ENCODE data around the gene SLC5A6.
A peak's percentile ranks its signal among the peaks of the same experiment; 100 is the strongest.
"Not testable (repeated sequence)": the region's sequence is repeated elsewhere in the genome, so short reads cannot be mapped to it uniquely, and the experiment has no call there.

SLC5A6 gene

GRCh38 chr2:27203741-27204140 lies 8.3 kb downstream of the SLC5A6 start:
- DNase-seq = no peak

DNA sequence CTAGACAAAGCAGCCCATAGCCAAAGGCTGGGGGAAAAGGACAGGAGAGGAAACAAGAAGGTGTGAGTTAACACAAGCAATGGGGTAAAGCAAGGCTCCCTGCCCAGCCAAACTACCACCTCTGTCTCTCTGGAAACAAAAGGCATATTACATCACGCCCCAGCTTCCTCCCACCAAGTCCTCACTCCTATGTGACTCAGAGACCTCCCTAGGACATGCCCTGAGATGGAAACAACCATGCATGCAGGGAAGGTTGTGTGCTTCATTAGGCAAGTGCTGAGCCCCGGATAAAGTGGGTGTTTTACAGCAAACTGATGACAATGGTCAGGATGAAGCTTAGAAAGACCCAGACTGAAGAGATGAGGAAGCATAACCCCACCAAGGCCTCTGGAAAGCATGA lies 9.2 kb downstream of the SLC5A6 start:
- DNase-seq = peak; percentile 84 to 86 (median 84)

- no peak for DNase-seq
These were observed 10.4 kb downstream of the SLC5A6 start for GRCh38 chr2:27201675-27202074.

- DNase-seq = no peak
These were observed 12.8 kb downstream of the SLC5A6 start for GRCh38 chr2:27199241-27199640.

DNA sequence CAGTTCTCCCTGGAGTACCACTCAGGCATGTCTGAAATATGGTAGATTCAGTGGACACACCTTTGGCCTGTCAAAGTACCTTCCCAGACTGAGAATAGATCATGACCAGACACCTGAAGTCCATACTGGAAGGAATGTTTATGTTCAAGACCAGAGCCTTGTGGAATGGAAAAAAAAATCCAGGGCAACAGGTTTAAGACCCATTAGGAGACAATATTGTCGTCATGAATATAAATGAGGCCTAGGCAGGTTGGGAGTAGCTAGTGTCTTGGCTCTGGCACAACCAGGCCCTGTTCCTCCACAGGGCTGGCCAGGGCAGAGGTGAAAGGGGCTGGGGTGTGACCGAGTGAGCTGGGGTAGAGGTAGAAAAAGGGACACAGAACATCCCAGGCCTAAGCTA lies 13.4 kb downstream of the SLC5A6 start:
- no peak for DNase-seq

DNA sequence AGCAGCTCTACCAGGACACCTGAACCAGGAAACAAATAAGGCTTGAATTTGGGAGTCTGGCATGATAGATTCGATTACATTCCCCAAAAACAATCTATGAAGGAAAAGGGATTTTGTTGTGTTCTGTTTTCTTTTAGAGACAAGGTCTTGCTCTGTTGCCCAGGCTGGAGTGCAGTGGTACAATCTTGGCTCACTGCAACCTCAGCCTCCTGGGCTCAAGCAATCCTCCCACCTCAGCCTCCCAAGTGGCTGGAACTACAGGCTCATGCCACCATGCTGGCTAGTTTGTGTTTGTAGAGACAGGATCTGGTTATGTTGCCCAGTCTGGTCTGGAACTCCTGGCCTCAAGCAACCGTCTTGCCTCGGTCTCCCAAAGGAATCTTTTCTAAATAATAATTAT lies 14.0 kb downstream of the SLC5A6 start:
- not testable (repeated sequence) for DNase-seq

DNA sequence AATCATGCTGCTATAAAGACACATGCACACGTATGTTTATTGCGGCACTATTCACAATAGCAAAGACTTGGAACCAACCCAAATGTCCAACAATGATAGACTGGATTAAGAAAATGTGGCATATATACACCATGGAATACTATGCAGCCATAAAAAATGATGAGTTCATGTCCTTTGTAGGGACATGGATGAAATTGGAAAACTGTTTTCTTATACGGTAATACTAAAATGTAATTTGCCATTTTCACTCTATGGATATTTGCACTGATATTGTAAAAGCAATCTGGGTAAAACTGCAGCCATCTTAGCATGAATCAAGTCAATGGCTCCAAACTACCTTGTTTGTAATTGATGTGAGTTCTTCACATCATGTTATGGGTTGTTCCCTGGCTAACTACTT lies 16.3 kb downstream of the SLC5A6 start:
- not testable (repeated sequence) for DNase-seq

DNA sequence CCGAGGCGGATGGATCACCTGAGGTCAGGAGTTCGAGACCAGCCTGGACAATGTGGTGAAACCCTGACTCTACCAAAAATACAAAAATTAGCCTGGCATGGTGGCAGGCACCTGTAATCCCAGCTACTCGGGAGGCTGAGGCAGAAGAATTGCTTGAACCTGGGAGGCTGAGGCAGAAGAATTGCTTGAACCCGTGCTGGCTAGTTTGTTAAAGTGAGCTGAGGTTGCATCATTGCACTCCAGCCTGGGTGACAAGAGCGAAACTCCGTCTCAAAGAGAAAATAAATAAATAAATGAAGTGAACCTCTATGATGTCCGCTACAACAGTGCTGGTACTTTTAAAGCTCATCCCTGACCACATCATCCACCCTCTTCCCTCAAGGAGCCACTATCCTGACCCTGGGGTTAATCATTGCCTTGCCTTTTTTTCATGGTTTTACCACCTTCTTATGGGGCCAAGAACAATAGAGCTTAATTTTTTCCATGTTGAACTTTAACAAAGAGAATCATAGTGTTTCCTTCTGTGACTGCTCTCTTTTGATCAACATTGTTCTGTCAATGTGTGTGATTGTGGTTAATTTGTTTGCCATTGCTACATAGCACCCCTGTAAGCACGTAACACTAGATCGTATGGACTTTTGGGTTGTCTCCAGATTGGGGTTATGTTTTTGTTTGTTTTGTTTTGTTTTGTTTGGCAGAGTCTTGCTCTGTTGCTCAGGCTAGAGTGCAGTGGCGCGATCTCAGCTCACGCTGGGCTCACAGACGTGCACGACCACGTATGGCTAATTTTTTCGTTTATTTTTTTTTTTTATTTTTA lies 17.3 kb downstream of the SLC5A6 start:
- DNase-seq = no peak

DNA sequence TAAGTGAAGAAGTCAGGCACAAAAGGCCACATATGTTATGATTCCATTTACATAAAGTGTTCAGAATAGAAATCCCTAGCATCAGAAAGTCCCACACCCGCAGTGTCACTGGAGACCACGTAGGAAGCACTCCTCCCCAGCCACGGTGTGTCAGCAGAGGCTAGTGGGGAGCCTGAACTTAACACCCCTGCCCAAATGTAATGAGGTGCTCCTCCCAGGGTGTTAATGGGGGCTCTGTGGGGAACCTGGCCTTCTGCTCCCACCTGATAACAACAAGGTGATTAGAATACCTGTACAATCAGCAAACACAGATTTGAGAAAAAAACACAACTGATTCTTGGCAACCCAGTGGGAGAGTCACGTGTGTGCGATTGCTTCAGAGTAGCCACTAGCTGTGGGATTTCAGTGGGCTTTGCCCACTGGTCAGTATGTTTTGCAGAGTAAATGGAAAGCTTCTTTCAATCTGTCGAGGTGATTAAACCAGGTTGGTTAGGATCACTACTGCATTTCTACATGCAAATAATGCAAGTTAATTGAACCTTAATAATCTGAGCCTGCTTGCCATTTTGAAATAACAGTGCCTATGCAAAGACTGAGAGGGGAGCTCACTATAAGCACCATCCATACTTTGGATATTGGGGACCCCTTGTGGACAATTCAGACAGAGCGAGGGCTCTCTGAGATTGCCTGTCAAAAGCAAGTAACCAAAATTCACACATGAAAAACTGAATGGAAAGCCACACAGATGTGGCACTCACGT lies 20.8 kb downstream of the SLC5A6 start:
- DNase-seq = peak; percentile 80 to 82 (median 82)

- DNase-seq = no peak
These were observed 22.1 kb downstream of the SLC5A6 start for GRCh38 chr2:27189989-27190388.

- no peak for DNase-seq
These were observed 25.3 kb downstream of the SLC5A6 start for GRCh38 chr2:27186613-27187345.

DNA sequence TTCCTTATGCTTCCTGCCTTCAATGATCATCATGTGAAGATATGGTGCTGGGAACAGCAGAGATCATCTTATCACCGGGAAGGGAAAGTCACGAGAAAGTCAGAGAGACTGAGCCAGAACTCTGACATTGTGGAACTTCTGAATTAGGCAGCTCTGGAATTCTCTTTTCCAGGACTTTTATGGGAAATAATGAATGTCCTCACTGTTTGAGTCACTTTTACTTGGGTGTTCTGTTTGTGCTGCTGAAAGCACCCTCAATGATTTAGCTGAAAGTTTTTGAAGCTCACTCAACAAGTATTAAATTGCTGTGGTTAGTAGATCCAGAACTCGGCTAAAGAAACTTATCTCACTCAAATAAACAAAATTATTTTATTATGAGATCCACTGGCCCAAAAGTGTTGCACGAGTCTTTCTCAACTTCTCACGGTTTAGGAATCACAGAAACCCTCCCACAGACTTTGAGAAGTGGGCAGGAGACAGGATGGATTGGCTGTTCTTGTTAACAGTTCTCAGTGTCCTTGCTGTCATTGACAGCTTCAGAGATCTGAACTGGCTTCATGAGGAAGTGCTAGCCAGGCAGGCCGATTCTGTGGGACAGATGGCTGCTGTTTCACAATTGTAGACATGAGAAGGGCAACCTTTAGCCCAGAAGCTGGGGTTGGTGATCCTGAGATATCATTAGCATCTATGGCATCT lies 26.6 kb downstream of the SLC5A6 start:
- peak; percentile 75 to 76 (median 75) for DNase-seq

GRCh38 chr2:27184115-27184514 lies 28.0 kb downstream of the SLC5A6 start:
- no peak for DNase-seq

DNA sequence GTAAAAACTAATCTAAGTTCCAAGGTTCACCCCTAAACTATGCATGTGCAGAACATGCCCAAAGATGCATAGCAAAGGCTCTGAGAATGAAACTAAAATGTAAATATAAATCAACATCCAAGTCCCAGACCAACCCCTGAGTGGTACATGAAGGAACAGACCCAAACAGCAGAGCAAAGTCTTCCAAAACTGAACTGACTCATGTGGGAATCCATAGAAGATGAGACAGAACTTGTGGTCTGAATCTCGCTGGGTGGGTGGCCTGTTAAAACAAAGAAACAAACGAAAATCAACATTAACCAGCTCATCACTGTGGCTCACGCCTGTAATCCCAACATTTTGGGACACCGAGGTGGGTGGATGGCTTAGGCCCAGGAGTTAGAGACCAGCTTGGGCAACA lies 29.7 kb downstream of the SLC5A6 start:
- DNase-seq = no peak

GRCh38 chr2:27179344-27180000 lies 32.6 kb downstream of the SLC5A6 start:
- no peak for DNase-seq

DNA sequence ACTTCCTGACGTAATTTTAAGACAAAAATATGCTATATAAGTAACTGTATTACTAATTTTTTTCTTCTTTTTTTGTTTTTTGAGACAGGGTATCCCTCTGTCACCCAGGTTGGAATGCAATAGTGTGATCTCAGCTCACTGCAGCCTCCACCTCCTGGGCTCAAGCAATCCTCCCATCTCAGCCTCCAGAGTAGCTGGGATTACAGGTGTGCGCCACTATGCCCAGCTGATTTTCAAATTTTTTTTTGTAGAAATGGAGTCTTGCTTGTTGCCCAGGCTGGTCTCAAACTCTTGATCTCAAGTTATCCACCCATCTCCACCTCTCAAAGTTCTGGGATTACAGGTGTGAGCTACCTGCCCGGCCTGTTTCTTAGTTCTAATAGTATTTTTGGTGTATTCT lies 33.6 kb downstream of the SLC5A6 start:
- no peak for DNase-seq

GRCh38 chr2:27177441-27178351 lies 34.4 kb downstream of the SLC5A6 start:
- no peak for DNase-seq

DNA sequence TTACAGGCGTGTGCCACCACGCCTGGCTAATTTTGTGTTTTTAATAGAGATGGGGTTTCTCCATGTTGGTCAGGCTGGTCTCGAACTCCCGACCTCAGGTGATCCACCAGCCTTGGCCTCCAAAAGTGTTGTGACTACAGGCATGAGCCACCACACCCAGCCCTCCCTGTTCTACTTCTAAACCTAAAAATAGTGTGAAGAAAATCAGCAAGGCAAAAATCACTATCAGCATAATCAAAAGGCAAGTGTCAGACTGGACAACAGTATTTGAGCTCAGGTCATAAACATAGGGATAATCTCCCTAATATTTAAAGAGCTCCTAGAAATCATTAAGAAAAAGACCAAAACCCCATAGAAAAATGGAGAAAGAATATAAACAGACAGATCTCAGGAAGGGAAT lies 36.3 kb downstream of the SLC5A6 start:
- not testable (repeated sequence) for DNase-seq

- no peak for DNase-seq
These were observed 36.7 kb downstream of the SLC5A6 start for GRCh38 chr2:27175330-27175729.

DNA sequence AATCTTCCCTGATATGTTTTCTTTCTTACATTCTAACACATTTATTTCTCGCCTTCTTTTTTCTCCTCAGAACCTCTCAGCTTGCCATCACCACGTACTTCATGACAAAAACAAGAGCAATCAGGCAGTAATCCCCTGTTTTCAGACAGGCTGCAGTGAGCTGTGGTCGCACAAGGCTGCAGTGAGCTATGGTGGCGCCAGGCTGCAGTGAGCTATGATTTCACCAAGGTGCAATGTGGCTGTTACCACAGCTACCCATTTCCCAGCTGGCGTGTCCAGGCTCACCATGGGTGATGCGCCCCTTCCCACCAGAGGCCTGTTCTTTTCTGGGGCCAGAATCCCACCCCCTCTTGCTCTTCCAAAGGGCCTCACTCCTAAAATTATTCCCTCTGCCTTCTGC lies 37.4 kb downstream of the SLC5A6 start:
- DNase-seq = no peak

DNA sequence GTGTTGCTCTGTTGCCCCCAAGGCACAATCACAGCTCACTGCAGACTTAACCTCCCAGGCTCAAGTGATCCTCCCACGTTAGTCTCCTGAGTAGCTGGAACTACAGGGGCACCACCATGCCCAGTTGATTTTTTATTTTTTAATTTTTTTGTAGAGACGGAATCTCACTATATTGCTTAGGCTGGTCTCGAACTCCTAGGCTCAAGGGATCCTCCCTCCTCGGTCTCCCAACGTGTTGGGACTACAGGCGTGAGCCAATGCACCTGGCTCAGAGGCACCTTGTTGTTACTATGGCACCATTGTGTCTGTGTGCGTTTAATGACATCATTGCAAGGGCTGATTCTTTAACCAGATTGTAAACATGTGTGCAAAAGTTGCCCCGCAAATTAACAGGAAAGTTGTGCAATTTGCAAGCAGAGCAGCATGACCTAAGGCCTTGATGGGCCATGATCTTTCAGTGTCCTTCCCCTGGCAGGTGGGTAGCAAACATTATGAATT lies 40.7 kb downstream of the SLC5A6 start:
- no peak for DNase-seq
